ENCODE results near the gene UNCX. TPM values are rescaled to one million over a fixed set of nuclear protein-coding genes. Genes with fewer than 3 reads are reported as not detected.

Gene UNCX
- total and polyA plus RNA-seq, 2 of the 8 experiments (the other 6 are each of a cell fraction or from before 2014, with no cell fraction given) = not detected

GRCh38 chr7:1234049-1234880 is 1.6 kb downstream of the UNCX start:
- no peak overlapping the region for H3K56ac ChIP-seq (replicated peaks; ENCODE audit: insufficient read length, low read depth, low read length)
- FAIRE-seq (no peak), DNase-seq (ENCODE audit: low read depth in 1 of 2, low spot score in 2 of 2) (no peak)
- TF ChIP-seq EZH2 (IDR thresholded peaks at IDR 0.05; ENCODE audit: low read depth, low read length, severe bottlenecking) (peak; percentile 69), CHD1 (IDR thresholded peaks at IDR 0.05; ENCODE audit: low read depth, low read length) (no peak), CBX8 (IDR thresholded peaks at IDR 0.05; ENCODE audit: borderline replicate concordance, low read depth, low read length) (peak; percentile 41), MAX (IDR thresholded peaks at IDR 0.05) (no peak), CREB1 (IDR thresholded peaks at IDR 0.05) (peak; percentile 12; the same call in 1 of the 2 replicates), CHD2 (IDR thresholded peaks at IDR 0.05; ENCODE audit: low read length) (no peak), GTF2F1 (IDR thresholded peaks at IDR 0.05; ENCODE audit: borderline replicate concordance, low read depth, low read length) (no peak), SUZ12 (IDR thresholded peaks at IDR 0.05; ENCODE audit: low read length) (peak; percentile 54)
- H4K91ac ChIP-seq (replicated peaks; ENCODE audit: insufficient read length, low read length) = no peak overlapping the region
- H3K4me3 ChIP-seq (ENCODE audit: extremely low read depth in 1 of 4, insufficient read depth in 2 of 4, low read depth in 3 of 4, low read length in 4 of 4) = peak overlapping the region in 3 of 4 experiments; percentile 7 to 41 (median 10); a peak in 4 of 8 replicates
- H3K27ac ChIP-seq (ENCODE audit: low read depth, low read length) = no peak overlapping the region
- no peak overlapping the region for H2BK5ac ChIP-seq (ENCODE audit: low read depth, low read length)
- peaks cover 6 to 36% (median 25%) of the 10 kb centered on the region in 4 experiments for H3K4me1 ChIP-seq (replicated peaks in 1 of 4; ENCODE audit: control insufficient read depth in 3 of 4, insufficient read depth in 4 of 4, low read length in 3 of 4)
- no peaks in the 10 kb centered on the region for H3K79me1 ChIP-seq (ENCODE audit: low read depth, low read length)
- peaks cover 5% of the 10 kb centered on the region; the same call in 1 of the 2 replicates for H3K23me2 ChIP-seq (ENCODE audit: low read depth, low read length)
- no peak overlapping the region for H2BK120ac ChIP-seq (replicated peaks; ENCODE audit: low read depth, low read length)
- 6% methylated on average over 25 of the region's 30 CpGs; no CpG with 5 or more reads in 1 of the 2 experiments for WGBS, 2 experiments (ENCODE audit: extremely low coverage in 1 of 2, insufficient coverage in 1 of 2, insufficient read length in 1 of 2, insufficient replicate concordance in 2 of 2, low coverage in 1 of 2, low lambda C conversion rate in 2 of 2, missing lambda C conversion rate in 1 of 2)
- no peak overlapping the region for H3K23ac ChIP-seq (ENCODE audit: insufficient read length)
- ChIA-PET CTCF (ENCODE audit: partially characterized antibody) (interaction anchor here (0.6 to 1.8 kb wide), 6 partner anchors 7 to 434 kb away, joined by 3 to 7 read pairs (median 4); no protein-coding TSS in a partner anchor), POLR2A (ENCODE audit: partially characterized antibody) (interaction anchor here (0.6 to 3.4 kb wide), 3 partner anchors 8 to 29 kb away, joined by 4 to 14 read pairs (median 12); no protein-coding TSS in a partner anchor)
- H2BK20ac ChIP-seq (ENCODE audit: low read length) = no peak overlapping the region; the same call in 1 of the 2 replicates
- peak overlapping the region; percentile 92; the same call in 1 of the 2 replicates for H2BK12ac ChIP-seq (ENCODE audit: low read depth, low read length)
- H3K36me3 ChIP-seq (ENCODE audit: control insufficient read depth in 2 of 4, insufficient read depth in 4 of 4, low read length in 3 of 4) = peaks cover 0 to 26% (median 0%) of the 10 kb centered on the region in 4 experiments; a peak in 1 of 8 replicates
- peaks cover 19 to 27% of the 10 kb centered on the region in 2 experiments for H4K20me1 ChIP-seq (replicated peaks in 1 of 2; ENCODE audit: control insufficient read depth in 1 of 2, insufficient read depth in 2 of 2, low read length in 2 of 2)
- no peak overlapping the region for H3K9ac ChIP-seq (replicated peaks in 1 of 4; ENCODE audit: extremely low read depth in 1 of 4, low read depth in 3 of 4, low read length in 3 of 4)
- no peak overlapping the region for H4K5ac ChIP-seq (ENCODE audit: insufficient read length, low read depth, low read length)
- H3K27me3 ChIP-seq (replicated peaks in 1 of 4; ENCODE audit: control insufficient read depth in 3 of 4, extremely low read depth in 1 of 4, insufficient read depth in 3 of 4, low read length in 3 of 4) = peaks cover 88 to 91% (median 90%) of the 10 kb centered on the region in 4 experiments
- H3K18ac ChIP-seq (ENCODE audit: extremely low read depth, low read length) = no peak overlapping the region
- no peaks in the 10 kb centered on the region for H3K9me3 ChIP-seq (ENCODE audit: insufficient read depth in 2 of 2, low read depth in 1 of 2, low read length in 1 of 2)
- no peak overlapping the region for H3K4ac ChIP-seq (replicated peaks; ENCODE audit: insufficient read length, low read depth, low read length)
- no peak overlapping the region for H2AFZ ChIP-seq (ENCODE audit: low read length)
- H3K79me2 ChIP-seq (ENCODE audit: control insufficient read depth in 1 of 2, insufficient read depth in 2 of 2, low read length in 2 of 2) = no peaks in the 10 kb centered on the region
- H3K4me2 ChIP-seq (ENCODE audit: insufficient read depth in 1 of 2, low read depth in 2 of 2, low read length in 2 of 2) = peak overlapping the region; percentile 54 to 61
- H3K14ac ChIP-seq (ENCODE audit: insufficient read length) = no peak overlapping the region
- no peak overlapping the region for H2BK15ac ChIP-seq (ENCODE audit: low read length)
- no peak overlapping the region for H2AK5ac ChIP-seq (ENCODE audit: low read depth, low read length)
- H4K8ac ChIP-seq (ENCODE audit: extremely low read depth, insufficient read depth, low read length) = no peak overlapping the region
